Chondrocyte (in vitro differentiated cells): ENCODE data around the gene LANCL3. TPM values are rescaled to one million over a fixed set of nuclear protein-coding genes. Genes with fewer than 3 reads are reported as not detected.

Source experiments
- DNase-seq: peaks from one replicate; pipeline ENCODE4 v3.0.0; 2021; ENCODE audit warnings: mixed read lengths, low spot score
- H3K27ac Mint-ChIP-seq: one replicate; pipeline ENCODE4 v1.8.0; 2021; ENCODE audit warnings: mild to moderate bottlenecking, moderate library complexity, mixed read lengths; ENCODE audit not compliant: unreplicated experiment
- H3K27me3 Mint-ChIP-seq: 2 replicates; pipeline ENCODE4 v1.8.0; 2021; ENCODE audit warnings: low read depth, mixed read lengths
- H3K36me3 Mint-ChIP-seq: 2 replicates; pipeline ENCODE4 v1.8.0; 2021; ENCODE audit warnings: low read depth, mixed read lengths
- H3K4me1 Mint-ChIP-seq: 2 replicates; pipeline ENCODE4 v1.8.0; 2021; ENCODE audit warnings: low read depth, mild to moderate bottlenecking, mixed read lengths
- H3K4me3 Mint-ChIP-seq: one replicate; pipeline ENCODE4 v1.8.0; 2021; ENCODE audit warnings: mild to moderate bottlenecking, moderate library complexity, mixed read lengths; ENCODE audit not compliant: unreplicated experiment
- H3K9me3 Mint-ChIP-seq: 2 replicates; pipeline ENCODE4 v1.8.0; 2021; ENCODE audit warnings: low read depth, mixed read lengths
- total RNA-seq: library from RNA; stranded (reverse); gene quantifications from 3 replicates; pipeline ENCODE4 v1.2.1, GENCODE V29; 2021
- TF ChIP-seq, protein P1 (sequence below): fragments of 200-600 bp; sonication (generic); IDR thresholded peaks from 2 replicates; pipeline ENCODE4 v1.5.0; 2021; ENCODE audit warnings: antibody characterized with exemption, mild to moderate bottlenecking, moderate library complexity

The LANCL3 gene
- total RNA-seq, 1 donor from 2014 or later: 0.05 TPM

DNA sequence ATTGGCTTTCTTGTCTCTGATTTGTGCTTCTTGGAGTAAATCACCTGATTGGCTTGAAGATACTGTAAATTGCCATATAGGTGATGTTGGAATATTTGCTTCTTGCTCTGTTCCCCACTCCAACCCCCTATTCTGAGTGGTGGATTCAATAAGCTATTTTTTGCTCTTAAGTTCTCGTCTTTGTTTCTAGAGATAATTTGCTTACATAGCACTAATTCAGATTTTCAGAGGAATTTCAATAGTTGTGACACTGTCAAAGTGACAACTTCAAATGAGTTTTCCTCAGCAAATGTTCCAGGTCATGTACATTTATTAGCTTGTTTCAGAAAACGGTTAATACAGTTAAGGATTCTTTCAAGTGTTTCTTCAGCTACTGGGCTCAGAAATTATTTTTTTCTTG lies 18.6 kb downstream of the LANCL3 start:
- TF ChIP-seq, protein P1, sequence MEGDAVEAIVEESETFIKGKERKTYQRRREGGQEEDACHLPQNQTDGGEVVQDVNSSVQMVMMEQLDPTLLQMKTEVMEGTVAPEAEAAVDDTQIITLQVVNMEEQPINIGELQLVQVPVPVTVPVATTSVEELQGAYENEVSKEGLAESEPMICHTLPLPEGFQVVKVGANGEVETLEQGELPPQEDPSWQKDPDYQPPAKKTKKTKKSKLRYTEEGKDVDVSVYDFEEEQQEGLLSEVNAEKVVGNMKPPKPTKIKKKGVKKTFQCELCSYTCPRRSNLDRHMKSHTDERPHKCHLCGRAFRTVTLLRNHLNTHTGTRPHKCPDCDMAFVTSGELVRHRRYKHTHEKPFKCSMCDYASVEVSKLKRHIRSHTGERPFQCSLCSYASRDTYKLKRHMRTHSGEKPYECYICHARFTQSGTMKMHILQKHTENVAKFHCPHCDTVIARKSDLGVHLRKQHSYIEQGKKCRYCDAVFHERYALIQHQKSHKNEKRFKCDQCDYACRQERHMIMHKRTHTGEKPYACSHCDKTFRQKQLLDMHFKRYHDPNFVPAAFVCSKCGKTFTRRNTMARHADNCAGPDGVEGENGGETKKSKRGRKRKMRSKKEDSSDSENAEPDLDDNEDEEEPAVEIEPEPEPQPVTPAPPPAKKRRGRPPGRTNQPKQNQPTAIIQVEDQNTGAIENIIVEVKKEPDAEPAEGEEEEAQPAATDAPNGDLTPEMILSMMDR: no peak
- H3K9me3 Mint-ChIP-seq: peaks cover 5% of the 10 kb centered on the region
- DNase-seq: no peak
- no peaks in the 10 kb centered on the region for H3K27me3 Mint-ChIP-seq
- H3K36me3 Mint-ChIP-seq: no peaks in the 10 kb centered on the region
- H3K4me3 Mint-ChIP-seq: no peak overlapping the region
- H3K4me1 Mint-ChIP-seq: no peaks in the 10 kb centered on the region
- H3K27ac Mint-ChIP-seq: no peak overlapping the region

DNA sequence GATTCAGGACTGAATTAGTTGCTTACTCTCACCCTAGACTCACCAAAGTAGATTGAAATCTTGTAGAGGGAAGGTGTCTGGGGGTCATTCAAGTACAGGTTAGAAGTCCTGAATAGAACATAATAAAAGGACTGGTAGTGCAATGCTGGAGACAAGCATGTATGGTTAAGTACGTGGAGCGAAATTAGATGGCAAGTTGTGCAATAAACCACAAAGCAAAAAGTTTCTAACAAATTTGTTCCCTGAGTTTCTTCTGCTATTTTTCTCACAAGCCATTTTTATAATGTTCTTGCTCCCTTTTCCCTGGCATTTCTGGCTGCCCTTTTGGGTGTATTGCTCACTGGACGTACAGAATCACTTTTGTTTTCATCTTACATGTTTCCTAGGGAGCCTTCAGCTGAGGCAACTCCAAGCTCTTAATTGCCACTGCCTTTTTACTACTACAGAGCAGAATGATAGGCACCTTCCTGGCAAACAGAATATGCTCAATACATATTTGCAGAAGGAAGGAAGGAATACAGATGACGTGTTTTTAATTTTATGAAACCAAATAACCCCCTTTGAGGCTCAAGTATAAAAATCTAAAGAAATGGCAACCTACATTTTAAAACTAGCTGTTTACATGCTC lies 23.4 kb downstream of the LANCL3 start:
- TF ChIP-seq, protein P1: no peak

DNA sequence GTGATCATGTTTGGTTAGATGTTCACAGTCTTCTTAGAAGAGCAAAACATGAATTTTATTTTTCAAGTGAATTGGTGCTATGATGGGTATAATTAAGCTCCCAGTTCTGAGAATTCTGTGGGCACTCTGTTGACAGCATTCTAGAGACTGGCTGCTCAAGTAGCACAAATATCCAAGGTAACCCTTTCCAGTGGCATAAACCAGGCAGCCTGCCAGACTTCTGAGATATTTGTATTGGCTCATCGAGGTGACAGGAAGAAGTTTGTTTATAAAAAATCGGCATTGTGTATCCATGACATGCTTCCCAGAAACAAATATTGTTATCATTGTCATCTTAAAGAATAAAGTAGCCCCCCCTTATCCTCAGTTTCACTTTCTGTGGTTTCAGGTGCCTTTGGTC lies 28.3 kb downstream of the LANCL3 start:
- Mint-ChIP-seq H3K27me3 (peaks cover 2% of the 10 kb centered on the region), H3K27ac (no peak overlapping the region), H3K9me3 (peaks cover 4% of the 10 kb centered on the region), H3K36me3 (no peaks in the 10 kb centered on the region), H3K4me3 (no peak overlapping the region), H3K4me1 (no peaks in the 10 kb centered on the region)
- no peak for DNase-seq
- TF ChIP-seq, protein P1: no peak

More for the DNA sequence above, 23.4 kb downstream of the LANCL3 start:
- Mint-ChIP-seq H3K9me3 (no peaks in the 10 kb centered on the region), H3K36me3 (no peaks in the 10 kb centered on the region), H3K27me3 (no peaks in the 10 kb centered on the region), H3K4me3 (no peak overlapping the region), H3K4me1 (no peaks in the 10 kb centered on the region), H3K27ac (no peak overlapping the region)
- no peak for DNase-seq

DNA sequence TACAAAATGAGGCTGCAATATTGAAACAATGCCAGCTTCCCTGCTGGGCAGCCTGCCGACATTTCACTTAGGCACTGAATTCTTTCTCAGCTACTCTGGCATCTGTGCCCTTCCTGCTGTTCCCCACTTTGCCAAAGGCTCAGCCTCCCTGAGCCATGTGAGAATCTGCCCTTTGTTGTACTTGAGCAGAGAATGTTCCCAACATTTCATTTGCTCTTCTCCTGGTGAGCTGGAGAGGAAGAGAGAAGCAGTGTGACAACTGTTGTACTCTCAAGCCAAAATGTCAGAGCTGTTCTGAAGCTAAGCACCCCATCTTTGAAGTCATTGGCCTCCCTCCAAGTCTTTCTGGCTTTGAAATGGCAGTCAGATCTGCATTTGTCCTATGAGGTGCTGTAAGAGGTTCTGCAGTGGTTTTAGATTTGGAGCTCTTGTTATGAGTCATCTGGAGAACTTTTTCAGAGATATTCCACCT lies 32.5 kb downstream of the LANCL3 start:
- TF ChIP-seq, protein P1: no peak
- Mint-ChIP-seq H3K27ac (no peak overlapping the region), H3K9me3 (peaks cover 7% of the 10 kb centered on the region), H3K4me3 (no peak overlapping the region), H3K36me3 (no peaks in the 10 kb centered on the region), H3K4me1 (no peaks in the 10 kb centered on the region), H3K27me3 (peaks cover 4% of the 10 kb centered on the region)
- no peak for DNase-seq

DNA sequence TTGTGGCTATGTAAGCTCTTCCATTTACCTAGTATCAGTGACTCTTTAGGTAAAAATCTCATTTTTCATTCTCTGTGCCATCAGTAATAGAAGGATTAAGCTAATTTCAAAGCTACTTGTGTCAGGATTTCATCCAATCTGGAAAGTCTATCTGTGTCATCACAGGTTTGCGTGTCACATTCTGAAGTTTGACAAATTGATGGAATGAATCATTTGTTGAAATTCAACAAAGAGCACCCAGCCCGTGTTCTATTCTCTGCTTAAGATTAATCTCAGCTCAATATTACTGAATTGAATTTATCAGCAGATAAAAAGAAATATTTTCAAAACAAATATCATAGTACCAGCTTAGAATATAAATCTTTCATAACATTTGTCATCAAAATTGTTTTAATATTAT lies 35.8 kb downstream of the LANCL3 start:
- TF ChIP-seq, protein P1: no peak
- Mint-ChIP-seq H3K27ac (no peak overlapping the region), H3K9me3 (peaks cover 4% of the 10 kb centered on the region), H3K27me3 (peaks cover 6% of the 10 kb centered on the region), H3K4me1 (no peaks in the 10 kb centered on the region), H3K36me3 (no peaks in the 10 kb centered on the region), H3K4me3 (no peak overlapping the region)
- no peak for DNase-seq
